Measurements from ENCODE around the gene ELAVL4.

Gene ELAVL4

GRCh38 chr1:50183378-50184133 is 74.8 kb downstream of the ELAVL4 start:
- TF ChIP-seq CTCF (IDR thresholded peaks at IDR 0.05): no peak

GRCh38 chr1:50189369-50189768 is 80.6 kb downstream of the ELAVL4 start:
- TF ChIP-seq CTCF (IDR thresholded peaks at IDR 0.05): no peak

- TF ChIP-seq CTCF (IDR thresholded peaks at IDR 0.05): no peak
Measured at GRCh38 chr1:50193002-50193401, 84.3 kb downstream of the ELAVL4 start.

- no peak for TF ChIP-seq CTCF (IDR thresholded peaks at IDR 0.05)
Measured at GRCh38 chr1:50195205-50195604, 86.5 kb downstream of the ELAVL4 start.

- no peak for TF ChIP-seq CTCF (IDR thresholded peaks at IDR 0.05)
Measured at GRCh38 chr1:50196081-50196480, 87.4 kb downstream of the ELAVL4 start.

- TF ChIP-seq CTCF (IDR thresholded peaks at IDR 0.05): no peak
Measured at GRCh38 chr1:50197216-50197615, 88.5 kb downstream of the ELAVL4 start.

- TF ChIP-seq CTCF (IDR thresholded peaks at IDR 0.05): no peak
Measured at GRCh38 chr1:50208315-50208714, 99.6 kb downstream of the ELAVL4 start.

GRCh38 chr1:50208756-50209155 is 100.0 kb downstream of the ELAVL4 start:
- TF ChIP-seq CTCF (IDR thresholded peaks at IDR 0.05): no peak
